Neural progenitor cell (in vitro differentiated cells): Measurements from ENCODE around the gene FAM240B. TPM values are rescaled to one million over a fixed set of nuclear protein-coding genes. Genes with fewer than 3 reads are reported as not detected.

Experiments used
- DNase-seq: peaks from one replicate; pipeline ENCODE4 v3.0.0-alpha.2; 2016; ENCODE audit warnings: low spot score
- H2AFZ ChIP-seq: fragments of 200-600 bp; sonication (generic); replicated peaks from 2 replicates; pipeline ENCODE4 v1.6.1; 2016; ENCODE audit warnings: antibody characterized with exemption
- H3F3A ChIP-seq: fragments of 200-600 bp; sonication (generic); 2 replicates; pipeline ENCODE4 v1.6.1; 2016; ENCODE audit warnings: antibody characterized with exemption, low read depth
- H3K27ac ChIP-seq: fragments of 200-600 bp; sonication (generic); 2 replicates; pipeline ENCODE4 v1.5.1; 2016; ENCODE audit warnings: mild to moderate bottlenecking
- H3K27me3 ChIP-seq: fragments of 200-600 bp; sonication (generic); 2 replicates; pipeline ENCODE4 v1.6.1; 2016; ENCODE audit warnings: mild to moderate bottlenecking, moderate library complexity
- H3K36me3 ChIP-seq: fragments of 200-600 bp; sonication (generic); 2 replicates; pipeline ENCODE4 v1.5.1; 2016
- H3K4me1 ChIP-seq: fragments of 200-600 bp; sonication (generic); 2 replicates; pipeline ENCODE4 v1.6.1; 2016; ENCODE audit warnings: mixed run types
- H3K4me2 ChIP-seq: fragments of 200-600 bp; sonication (generic); 2 replicates; pipeline ENCODE4 v1.6.1; 2016
- H3K4me3 ChIP-seq: fragments of 200-600 bp; sonication (generic); 2 replicates; pipeline ENCODE4 v1.5.1; 2016
- H3K79me2 ChIP-seq: fragments of 200-600 bp; sonication (generic); 2 replicates; pipeline ENCODE4 v1.6.1; 2016; ENCODE audit warnings: low read depth
- H3K9ac ChIP-seq: fragments of 200-600 bp; sonication (generic); 2 replicates; pipeline ENCODE4 v1.6.1; 2016
- H3K9me3 ChIP-seq: fragments of 200-600 bp; sonication (generic); 2 replicates; pipeline ENCODE4 v1.5.1; 2016; ENCODE audit warnings: low read depth
- H4K20me1 ChIP-seq: fragments of 200-600 bp; sonication (generic); 2 replicates; pipeline ENCODE4 v1.6.1; 2016; ENCODE audit warnings: low read depth
- H3K27ac Mint-ChIP-seq: 3 replicates; pipeline ENCODE4 v1.8.0; 2021; ENCODE audit warnings: mixed read lengths
- H3K27me3 Mint-ChIP-seq: 2 replicates; pipeline ENCODE4 v1.8.0; 2022; ENCODE audit warnings: low read depth, mild to moderate bottlenecking, inconsistent platforms, moderate library complexity, mixed read lengths; ENCODE audit not compliant: insufficient read depth
- H3K36me3 Mint-ChIP-seq: 3 replicates; pipeline ENCODE4 v1.8.0; 2021; ENCODE audit warnings: mixed read lengths
- H3K4me1 Mint-ChIP-seq: 3 replicates; pipeline ENCODE4 v1.8.0; 2021; ENCODE audit warnings: mixed read lengths
- H3K4me3 Mint-ChIP-seq: 3 replicates; pipeline ENCODE4 v1.8.0; 2021; ENCODE audit warnings: mild to moderate bottlenecking, moderate library complexity, mixed read lengths
- H3K9me3 Mint-ChIP-seq: 3 replicates; pipeline ENCODE4 v1.8.0; 2020; ENCODE audit warnings: mixed read lengths
- CTCF ChIP-seq: fragments of 200-600 bp; sonication (generic); IDR thresholded peaks from 2 replicates; pipeline ENCODE4 v1.5.1; 2017; ENCODE audit warnings: antibody characterized with exemption, mild to moderate bottlenecking
- EZH2 ChIP-seq: fragments of 200-600 bp; sonication (generic); IDR thresholded peaks from 2 replicates; pipeline ENCODE4 v1.6.1; 2017; ENCODE audit warnings: antibody characterized with exemption, mild to moderate bottlenecking, moderate library complexity
- EZH2phosphoT487 ChIP-seq: fragments of 200-600 bp; sonication (generic); IDR thresholded peaks from 2 replicates; pipeline ENCODE4 v1.6.1; 2017; ENCODE audit warnings: antibody characterized with exemption
- total RNA-seq: library from RNA; depleted of rRNA; stranded (reverse); fragments of >200 nt; gene quantifications from 2 replicates; pipeline ENCODE4 v1.2.3, GENCODE V29; 2015; ENCODE audit warnings: low replicate concordance

Gene FAM240B
- total RNA-seq, 1 donor from 2014 or later: not detected

DNA sequence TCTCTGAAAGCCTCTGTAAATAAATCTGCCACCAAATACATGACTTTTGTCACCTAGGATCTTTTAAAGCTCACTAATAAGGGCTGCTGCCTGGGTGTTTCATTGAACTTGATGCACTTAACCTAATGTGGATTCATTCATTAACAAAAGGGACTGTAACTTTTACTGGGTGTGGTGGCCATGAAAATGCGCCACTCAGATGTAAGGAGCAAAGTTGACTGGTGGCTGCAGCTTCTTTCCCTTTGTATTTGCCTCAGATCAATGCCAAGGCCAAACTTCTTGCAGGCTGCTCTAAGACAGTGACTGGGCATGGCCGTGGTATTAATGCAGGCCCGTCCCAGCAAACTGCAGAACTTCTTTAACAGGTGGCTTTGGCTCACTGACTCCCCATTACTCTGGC lies 22.9 kb downstream of the FAM240B start:
- H3K4me3 ChIP-seq: no peak overlapping the region
- no peaks in the 10 kb centered on the region for H3K36me3 ChIP-seq
- no peak overlapping the region for H3K9ac ChIP-seq
- no peak overlapping the region for H2AFZ ChIP-seq
- H3K9me3 ChIP-seq: no peaks in the 10 kb centered on the region
- no peak for DNase-seq
- Mint-ChIP-seq H3K4me1 (peaks cover 15% of the 10 kb centered on the region), H3K27me3 (no peaks in the 10 kb centered on the region), H3K36me3 (no peaks in the 10 kb centered on the region), H3K4me3 (no peak overlapping the region), H3K27ac (no peak overlapping the region), H3K9me3 (peaks cover 3% of the 10 kb centered on the region)
- no peaks in the 10 kb centered on the region for H3K27me3 ChIP-seq
- peaks cover 13% of the 10 kb centered on the region for H3K4me1 ChIP-seq
- no peak overlapping the region for H3K27ac ChIP-seq
- no peaks in the 10 kb centered on the region for H3F3A ChIP-seq
- H3K79me2 ChIP-seq: no peaks in the 10 kb centered on the region
- H4K20me1 ChIP-seq: no peaks in the 10 kb centered on the region
- TF ChIP-seq EZH2: no peak
- no peak overlapping the region for H3K4me2 ChIP-seq

DNA sequence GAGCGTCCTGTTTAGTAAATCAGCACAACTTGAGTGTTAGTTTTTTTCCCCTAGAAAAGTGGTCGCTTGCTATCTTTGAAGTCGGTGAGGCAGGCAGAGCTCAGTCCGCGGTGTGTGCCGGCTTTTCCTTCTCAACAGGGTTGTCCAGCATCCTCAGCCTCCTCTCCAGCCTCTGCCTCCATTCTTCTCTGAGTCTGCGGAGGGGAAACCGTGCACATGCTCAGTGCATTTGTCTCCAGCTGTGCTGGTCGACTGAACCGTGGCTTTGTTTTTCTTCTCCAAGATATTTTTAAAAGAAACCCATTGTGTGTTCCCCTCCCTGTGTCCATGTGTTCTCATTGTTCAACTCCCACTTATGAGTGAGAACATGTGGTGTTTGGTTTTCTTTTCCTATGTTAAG lies 25.3 kb downstream of the FAM240B start:
- no peaks in the 10 kb centered on the region for H3K9me3 Mint-ChIP-seq
- Histone ChIP-seq H3K27ac (no peak overlapping the region), H3K9me3 (no peaks in the 10 kb centered on the region), H3K4me3 (no peak overlapping the region), H3F3A (peaks cover 12% of the 10 kb centered on the region), H2AFZ (peak overlapping the region; percentile 15), H3K79me2 (no peaks in the 10 kb centered on the region), H3K36me3 (no peaks in the 10 kb centered on the region), H3K4me1 (peaks cover 34% of the 10 kb centered on the region), H3K27me3 (no peaks in the 10 kb centered on the region), H3K9ac (no peak overlapping the region), H3K4me2 (no peak overlapping the region), H4K20me1 (no peaks in the 10 kb centered on the region)
- H3K4me1 Mint-ChIP-seq: peaks cover 27% of the 10 kb centered on the region
- H3K27ac Mint-ChIP-seq: no peak overlapping the region
- TF ChIP-seq EZH2phosphoT487 (no peak), EZH2 (no peak), CTCF (no peak)
- H3K4me3 Mint-ChIP-seq: no peak overlapping the region
- no peaks in the 10 kb centered on the region for H3K36me3 Mint-ChIP-seq
- DNase-seq: no peak
- no peaks in the 10 kb centered on the region for H3K27me3 Mint-ChIP-seq

GRCh38 chr9:38692707-38693106 lies 27.2 kb downstream of the FAM240B start:
- no peaks in the 10 kb centered on the region for H3K9me3 Mint-ChIP-seq
- Histone ChIP-seq H3K4me1 (peaks cover 43% of the 10 kb centered on the region), H2AFZ (no peak overlapping the region), H3F3A (peaks cover 18% of the 10 kb centered on the region), H3K27ac (no peak overlapping the region), H4K20me1 (no peaks in the 10 kb centered on the region), H3K9me3 (no peaks in the 10 kb centered on the region), H3K79me2 (no peaks in the 10 kb centered on the region), H3K27me3 (no peaks in the 10 kb centered on the region), H3K36me3 (no peaks in the 10 kb centered on the region), H3K4me3 (no peak overlapping the region), H3K4me2 (no peak overlapping the region), H3K9ac (no peak overlapping the region)
- peaks cover 2% of the 10 kb centered on the region for H3K27me3 Mint-ChIP-seq
- DNase-seq: no peak
- TF ChIP-seq CTCF (no peak), EZH2phosphoT487 (no peak), EZH2 (no peak)
- peaks cover 39% of the 10 kb centered on the region for H3K4me1 Mint-ChIP-seq
- H3K4me3 Mint-ChIP-seq: no peak overlapping the region
- no peaks in the 10 kb centered on the region for H3K36me3 Mint-ChIP-seq
- no peak overlapping the region for H3K27ac Mint-ChIP-seq

- Mint-ChIP-seq H3K9me3 (no peaks in the 10 kb centered on the region), H3K27ac (peak overlapping the region; percentile 93), H3K36me3 (no peaks in the 10 kb centered on the region), H3K4me1 (peaks cover 59% of the 10 kb centered on the region), H3K27me3 (peaks cover 2% of the 10 kb centered on the region), H3K4me3 (no peak overlapping the region)
- H3K4me3 ChIP-seq: no peak overlapping the region
- peaks cover 18% of the 10 kb centered on the region for H3F3A ChIP-seq
- no peak overlapping the region for H3K9ac ChIP-seq
- H3K27me3 ChIP-seq: no peaks in the 10 kb centered on the region
- no peak overlapping the region for H3K27ac ChIP-seq
- TF ChIP-seq EZH2 (no peak), CTCF (no peak)
- H3K79me2 ChIP-seq: no peaks in the 10 kb centered on the region
- H2AFZ ChIP-seq: peak overlapping the region; percentile 51
- H3K9me3 ChIP-seq: no peaks in the 10 kb centered on the region
- peaks cover 58% of the 10 kb centered on the region for H3K4me1 ChIP-seq
- H3K4me2 ChIP-seq: peak overlapping the region; percentile 44
- H3K36me3 ChIP-seq: no peaks in the 10 kb centered on the region
- H4K20me1 ChIP-seq: no peaks in the 10 kb centered on the region
- DNase-seq: no peak
Measured at GRCh38 chr9:38690574-38690973, 29.4 kb downstream of the FAM240B start.
